ENCODE measurements around the gene CCDC183. TPM values are rescaled to one million over a fixed set of nuclear protein-coding genes. Genes with fewer than 3 reads are reported as not detected.

Gene CCDC183
- polyA plus RNA-seq, 1 donor (not counting 4 experiments of a cell fraction or from before 2014, with no cell fraction given), result 0.03 TPM

GRCh38 chr9:136856079-136856476, 59.9 kb downstream of the CCDC183 start:
- FAIRE-seq (no peak), DNase-seq (ENCODE audit: low read depth, low spot score) (no peak)
- H3K4me1 ChIP-seq (ENCODE audit: control insufficient read depth, extremely low read depth, insufficient read depth, low read length), result peaks cover 3% of the 10 kb centered on the region
- H2AFZ ChIP-seq (ENCODE audit: control insufficient read depth, low read length), result no peak overlapping the region
- no peak overlapping the region for H3K4me2 ChIP-seq (ENCODE audit: control insufficient read depth, extremely low read depth, insufficient read depth, low read depth, low read length)
- H3K9me3 ChIP-seq (ENCODE audit: control insufficient read depth, low read depth, low read length), result no peaks in the 10 kb centered on the region
- dilution Hi-C loops (cut with MboI; ENCODE audit: extremely low pct_ligation_motif_present, low sequenced_read_pairs), result no loop called here
- H3K36me3 ChIP-seq (ENCODE audit: control insufficient read depth in 2 of 2, extremely low read depth in 1 of 2, insufficient read depth in 2 of 2, low read length in 2 of 2), result peaks cover 5 to 11% of the 10 kb centered on the region in 2 experiments
- no peak for TF ChIP-seq CTCF (optimal IDR thresholded peaks at IDR 0.05 in 1 of 3, IDR thresholded peaks at IDR 0.05 in 1 of 3, conservative IDR thresholded peaks at IDR 0.05 in 1 of 3; ENCODE audit: extremely low read depth in 1 of 3, insufficient read depth in 2 of 3, low read length in 3 of 3)
- no peak for TF ChIP-seq EZH2 (IDR thresholded peaks at IDR 0.05; ENCODE audit: low read length)
- H3K4me3 ChIP-seq (ENCODE audit: control insufficient read depth in 2 of 3, extremely low read depth in 1 of 3, insufficient read depth in 2 of 3, low read depth in 1 of 3, low read length in 3 of 3), result no peak overlapping the region
- H4K20me1 ChIP-seq (ENCODE audit: control insufficient read depth, extremely low read depth, insufficient read depth, low read length), result no peaks in the 10 kb centered on the region
- no peak overlapping the region for H3K27ac ChIP-seq (ENCODE audit: control insufficient read depth, insufficient read depth, low read length)
- no peak overlapping the region for H3K9ac ChIP-seq (ENCODE audit: control insufficient read depth, extremely low read depth, insufficient read depth, low read length)
- H3K27me3 ChIP-seq (ENCODE audit: control insufficient read depth, extremely low read depth, insufficient read depth, low read length), result no peaks in the 10 kb centered on the region
- H3K9me1 ChIP-seq (ENCODE audit: control insufficient read depth, extremely low read depth, insufficient read depth, low read length), result no peaks in the 10 kb centered on the region
- no peaks in the 10 kb centered on the region for H3K79me2 ChIP-seq (ENCODE audit: control insufficient read depth, insufficient read depth, low read length)

GRCh38 chr9:136856541-136857141, 60.5 kb downstream of the CCDC183 start:
- no peak for FAIRE-seq
- Histone ChIP-seq H3K4me1 (ENCODE audit: control insufficient read depth, extremely low read depth, insufficient read depth, low read length) (peaks cover 3% of the 10 kb centered on the region), H3K9ac (ENCODE audit: control insufficient read depth, extremely low read depth, insufficient read depth, low read length) (no peak overlapping the region), H3K9me3 (ENCODE audit: control insufficient read depth, low read depth, low read length) (no peaks in the 10 kb centered on the region), H2AFZ (ENCODE audit: control insufficient read depth, low read length) (no peak overlapping the region), H3K27ac (ENCODE audit: control insufficient read depth, insufficient read depth, low read length) (no peak overlapping the region), H3K36me3 (ENCODE audit: control insufficient read depth in 2 of 2, extremely low read depth in 1 of 2, insufficient read depth in 2 of 2, low read length in 2 of 2) (peaks cover 5 to 6% of the 10 kb centered on the region in 2 experiments), H3K79me2 (ENCODE audit: control insufficient read depth, insufficient read depth, low read length) (no peaks in the 10 kb centered on the region), H3K4me3 (ENCODE audit: control insufficient read depth in 2 of 3, extremely low read depth in 1 of 3, insufficient read depth in 2 of 3, low read depth in 1 of 3, low read length in 3 of 3) (no peak overlapping the region), H3K27me3 (ENCODE audit: control insufficient read depth, extremely low read depth, insufficient read depth, low read length) (no peaks in the 10 kb centered on the region), H3K4me2 (ENCODE audit: control insufficient read depth, extremely low read depth, insufficient read depth, low read depth, low read length) (no peak overlapping the region), H3K9me1 (ENCODE audit: control insufficient read depth, extremely low read depth, insufficient read depth, low read length) (no peaks in the 10 kb centered on the region), H4K20me1 (ENCODE audit: control insufficient read depth, extremely low read depth, insufficient read depth, low read length) (no peaks in the 10 kb centered on the region)
- dilution Hi-C loops (cut with MboI; ENCODE audit: extremely low pct_ligation_motif_present, low sequenced_read_pairs), result no loop called here
- no peak for DNase-seq (ENCODE audit: low read depth, low spot score)
- TF ChIP-seq CTCF (optimal IDR thresholded peaks at IDR 0.05 in 1 of 3, IDR thresholded peaks at IDR 0.05 in 1 of 3, conservative IDR thresholded peaks at IDR 0.05 in 1 of 3; ENCODE audit: extremely low read depth in 1 of 3, insufficient read depth in 2 of 3, low read length in 3 of 3) (peak in 1 of 3 experiments; percentile 6), EZH2 (IDR thresholded peaks at IDR 0.05; ENCODE audit: low read length) (no peak)
